Peyer's patch (tissue), 4 donors: ENCODE data around the gene JAKMIP3.
"Not testable (repeated sequence)": the region's sequence is repeated elsewhere in the genome, so short reads cannot be mapped to it uniquely, and the experiment has no call there.

ENCODE experiments used
- CTCF ChIP-seq, 6 experiments: fragments of 450-650 bp in 4 of 6; fragments of 200-600 bp in 2 of 6; sonication (generic) in 1 of 6; IDR thresholded peaks; one replicate each; pipeline ENCODE4 v1.5.1; 2017 to 2019; ENCODE audit warnings: antibody characterized with exemption in 6 of 6, mild to moderate bottlenecking in 3 of 6, moderate library complexity in 1 of 6
- POLR2A ChIP-seq, 2 donors: fragments of 450-650 bp; IDR thresholded peaks; one replicate each; pipeline ENCODE4 v1.5.1; 2017; ENCODE audit warnings: antibody characterized with exemption in 2 of 2, mild to moderate bottlenecking in 2 of 2, moderate library complexity in 2 of 2

DNA sequence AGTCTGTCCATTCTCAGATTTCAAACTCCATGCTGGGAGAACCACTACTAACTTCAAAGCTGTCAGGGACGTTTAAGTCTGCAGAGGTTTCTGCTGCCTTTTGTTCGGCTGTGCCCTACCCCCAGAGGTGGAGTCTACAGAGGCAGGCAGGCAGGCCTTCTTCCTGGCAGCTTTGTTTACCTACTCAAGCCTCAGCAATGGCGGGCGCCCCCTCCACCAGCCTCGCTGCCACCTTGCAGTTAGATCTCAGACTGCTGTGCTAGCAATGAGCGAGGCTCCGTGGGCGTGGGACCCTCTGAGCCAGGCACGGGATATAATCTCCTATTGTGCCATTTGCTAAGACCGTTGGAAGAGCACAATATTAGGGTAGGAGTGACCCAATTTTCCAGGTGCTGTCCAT lies 27.5 kb downstream of the JAKMIP3 start:
- TF ChIP-seq CTCF, POLR2A (IDR thresholded peaks at IDR 0.05): not testable (repeated sequence)
